ENCODE data around the gene SECISBP2L.

DNA sequence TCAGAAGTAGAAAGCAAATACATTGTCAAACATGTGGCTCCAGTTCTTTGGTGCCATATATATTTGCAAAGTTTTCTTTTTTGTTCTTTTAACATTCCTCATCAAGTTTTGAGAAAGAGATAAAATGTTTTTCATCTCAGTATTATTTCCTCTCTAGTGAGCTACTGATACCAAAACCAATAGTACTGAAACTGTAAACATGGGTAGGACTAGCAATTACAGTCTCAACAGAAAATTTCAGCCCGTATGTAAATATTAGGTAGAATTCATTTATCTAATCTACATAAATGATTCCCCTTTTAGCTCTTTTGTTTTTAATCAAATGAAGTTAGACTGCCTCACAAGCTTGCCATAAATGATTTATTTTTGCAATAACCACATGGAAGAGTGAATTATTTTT is 21.4 kb downstream of the SECISBP2L start:
- no peak for TF ChIP-seq SIN3A (IDR thresholded peaks at IDR 0.05; ENCODE audit: borderline replicate concordance, insufficient read depth, low read length)
- TF ChIP-seq, protein P1, sequence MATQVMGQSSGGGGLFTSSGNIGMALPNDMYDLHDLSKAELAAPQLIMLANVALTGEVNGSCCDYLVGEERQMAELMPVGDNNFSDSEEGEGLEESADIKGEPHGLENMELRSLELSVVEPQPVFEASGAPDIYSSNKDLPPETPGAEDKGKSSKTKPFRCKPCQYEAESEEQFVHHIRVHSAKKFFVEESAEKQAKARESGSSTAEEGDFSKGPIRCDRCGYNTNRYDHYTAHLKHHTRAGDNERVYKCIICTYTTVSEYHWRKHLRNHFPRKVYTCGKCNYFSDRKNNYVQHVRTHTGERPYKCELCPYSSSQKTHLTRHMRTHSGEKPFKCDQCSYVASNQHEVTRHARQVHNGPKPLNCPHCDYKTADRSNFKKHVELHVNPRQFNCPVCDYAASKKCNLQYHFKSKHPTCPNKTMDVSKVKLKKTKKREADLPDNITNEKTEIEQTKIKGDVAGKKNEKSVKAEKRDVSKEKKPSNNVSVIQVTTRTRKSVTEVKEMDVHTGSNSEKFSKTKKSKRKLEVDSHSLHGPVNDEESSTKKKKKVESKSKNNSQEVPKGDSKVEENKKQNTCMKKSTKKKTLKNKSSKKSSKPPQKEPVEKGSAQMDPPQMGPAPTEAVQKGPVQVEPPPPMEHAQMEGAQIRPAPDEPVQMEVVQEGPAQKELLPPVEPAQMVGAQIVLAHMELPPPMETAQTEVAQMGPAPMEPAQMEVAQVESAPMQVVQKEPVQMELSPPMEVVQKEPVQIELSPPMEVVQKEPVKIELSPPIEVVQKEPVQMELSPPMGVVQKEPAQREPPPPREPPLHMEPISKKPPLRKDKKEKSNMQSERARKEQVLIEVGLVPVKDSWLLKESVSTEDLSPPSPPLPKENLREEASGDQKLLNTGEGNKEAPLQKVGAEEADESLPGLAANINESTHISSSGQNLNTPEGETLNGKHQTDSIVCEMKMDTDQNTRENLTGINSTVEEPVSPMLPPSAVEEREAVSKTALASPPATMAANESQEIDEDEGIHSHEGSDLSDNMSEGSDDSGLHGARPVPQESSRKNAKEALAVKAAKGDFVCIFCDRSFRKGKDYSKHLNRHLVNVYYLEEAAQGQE (IDR thresholded peaks at IDR 0.05; ENCODE audit: insufficient read depth in 1 of 2, low read depth in 2 of 2, low read length in 2 of 2) = no peak
- no peak for TF ChIP-seq POLR2AphosphoS5 (IDR thresholded peaks at IDR 0.05; ENCODE audit: low read depth, low read length)
- no peak for TF ChIP-seq TAF1 (IDR thresholded peaks at IDR 0.05; ENCODE audit: borderline replicate concordance, insufficient read depth, low read length)
